Esophagus (tissue), 2 donors: Measurements from ENCODE around the gene NPR3. TPM values are rescaled to one million over a fixed set of nuclear protein-coding genes. Genes with fewer than 3 reads are reported as not detected.

Experiments
- H3K27ac ChIP-seq, 2 donors: one replicate each; pipeline ENCODE4 v1.5.1; 2013; ENCODE audit warnings: low read depth in 2 of 2, mild to moderate bottlenecking in 2 of 2, inconsistent platforms in 1 of 2, low read length in 1 of 2, moderate library complexity in 1 of 2
- H3K27me3 ChIP-seq, 2 donors: one replicate each; pipeline ENCODE4 v1.6.1; 2013; ENCODE audit warnings: low read length in 2 of 2, control low read depth in 1 of 2, mild to moderate bottlenecking in 1 of 2; ENCODE audit not compliant: insufficient read depth in 2 of 2, control insufficient read depth in 1 of 2
- H3K36me3 ChIP-seq, 2 donors: one replicate each; pipeline ENCODE4 v1.6.1; 2013; ENCODE audit warnings: low read length in 1 of 2; ENCODE audit not compliant: control insufficient read depth in 2 of 2, insufficient read depth in 2 of 2
- H3K4me1 ChIP-seq, 2 donors: one replicate each; pipeline ENCODE4 v1.6.1; 2013; ENCODE audit warnings: low read length in 1 of 2; ENCODE audit not compliant: control insufficient read depth in 2 of 2, insufficient read depth in 2 of 2
- H3K4me3 ChIP-seq, 2 donors: one replicate each; pipeline ENCODE4 v1.5.1; 2013; ENCODE audit warnings: low read length in 2 of 2, mild to moderate bottlenecking in 2 of 2, low read depth in 1 of 2, moderate library complexity in 1 of 2
- H3K9me3 ChIP-seq, 2 donors: one replicate each; pipeline ENCODE4 v1.6.1; 2013; ENCODE audit warnings: mild to moderate bottlenecking in 2 of 2, low read depth in 1 of 2, low read length in 1 of 2, moderate library complexity in 1 of 2; ENCODE audit not compliant: control insufficient read depth in 2 of 2, insufficient read depth in 1 of 2
- WGBS, 2 donors: extraction: QIAGEN DNeasy Blood & Tissue Kit; methylation state at CpG; one replicate each; pipeline ENCODE4 v1.1.7; 2013; 5-methylcytosine and 5-hydroxymethylcytosine counted together
- polyA plus RNA-seq, 2 donors: library from polyadenylated mRNA; stranded (reverse); fragments of 200-250 nt; gene quantifications; one replicate each; pipeline ENCODE4 v1.2.3, GENCODE V29; 2013
- donor health status: healthy with polysubstance abuse.
- donor health status: Bipolar disorder and iron deficiency.

The NPR3 gene
- polyA plus RNA-seq, 2 donors, result 2.8 to 5.7 TPM

DNA sequence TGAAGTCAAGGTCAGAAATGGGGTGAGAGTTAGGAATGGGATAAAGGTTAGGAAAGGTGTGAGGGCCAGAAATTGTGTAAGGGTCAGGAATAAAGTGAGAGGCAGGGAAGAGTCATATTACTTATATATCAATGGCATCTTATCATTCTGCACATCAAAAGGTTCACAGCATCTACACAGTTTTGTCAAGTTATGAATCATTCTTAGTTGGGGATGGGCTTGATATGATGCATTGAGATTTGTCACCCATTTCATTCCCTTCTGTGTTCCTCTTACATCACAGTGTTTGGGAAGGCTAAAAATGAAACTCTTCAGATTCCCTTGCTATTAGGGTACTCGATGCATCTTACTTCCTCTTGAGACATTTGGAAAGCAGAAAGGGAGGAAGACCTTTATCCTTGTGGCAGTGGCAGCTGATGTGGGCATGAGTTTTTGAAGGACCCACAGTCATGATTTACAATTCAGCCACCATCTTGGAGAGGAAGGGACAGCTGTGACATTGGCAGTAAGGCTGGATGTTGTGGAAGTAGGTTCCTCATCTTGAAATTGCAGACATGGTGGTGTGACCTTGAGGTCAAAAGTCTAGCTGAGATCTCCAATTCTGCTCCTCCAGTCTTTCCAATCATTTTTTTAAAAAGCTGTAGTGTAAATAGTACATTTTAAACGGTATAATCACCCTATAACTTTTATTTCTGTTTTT, 24.2 kb upstream of the NPR3 start:
- H3K27me3 ChIP-seq, result no peaks in the 10 kb centered on the region
- WGBS, 2 donors, result 37 to 42% methylated on average over 2 of the region's 2 CpGs
- peaks cover 0 to 2% of the 10 kb centered on the region in 2 donors for H3K4me1 ChIP-seq
- peaks cover 4 to 5% of the 10 kb centered on the region in 2 donors for H3K9me3 ChIP-seq
- H3K27ac ChIP-seq, result no peak overlapping the region
- H3K36me3 ChIP-seq, result no peaks in the 10 kb centered on the region
- no peak overlapping the region for H3K4me3 ChIP-seq

DNA sequence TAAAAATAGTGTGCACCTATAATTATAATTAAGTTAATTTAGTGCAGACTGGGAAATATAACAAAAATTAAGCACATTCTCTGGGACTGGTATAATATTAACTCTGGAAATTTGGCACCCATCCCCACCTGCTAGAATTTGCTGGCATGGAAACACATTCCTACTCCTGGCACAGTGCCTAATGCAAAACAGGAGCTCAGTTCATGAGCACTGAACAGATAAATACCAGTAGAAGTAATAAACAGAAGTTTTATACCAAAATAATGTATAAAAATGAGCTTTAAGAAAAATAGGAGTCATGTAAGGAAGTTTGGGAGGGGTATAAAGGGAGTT, 23.7 kb upstream of the NPR3 start:
- Histone ChIP-seq H3K27ac (no peak overlapping the region), H3K27me3 (no peaks in the 10 kb centered on the region), H3K9me3 (peaks cover 4 to 5% of the 10 kb centered on the region in 2 donors), H3K36me3 (no peaks in the 10 kb centered on the region), H3K4me3 (no peak overlapping the region), H3K4me1 (peaks cover 0 to 2% of the 10 kb centered on the region in 2 donors)

DNA sequence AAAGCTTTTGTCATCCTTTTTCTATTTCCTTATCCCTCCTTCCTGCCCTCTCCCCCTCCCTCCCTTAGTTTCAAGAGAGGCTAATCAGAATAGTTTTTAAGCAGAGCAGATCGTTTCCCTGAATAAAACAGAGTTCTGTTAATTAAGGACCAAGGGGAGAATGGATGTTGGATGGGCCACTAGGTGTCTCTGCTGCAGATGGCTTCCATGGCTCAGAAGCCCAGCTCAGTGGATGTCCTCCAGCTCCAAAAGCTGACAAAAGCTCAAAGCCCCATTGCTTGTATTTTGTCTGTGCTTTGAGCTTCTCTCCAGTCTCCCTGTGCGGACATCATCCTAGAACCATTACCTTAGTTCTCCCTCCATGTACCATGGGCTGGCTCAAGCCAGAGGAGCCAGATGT, 21.0 kb upstream of the NPR3 start:
- no peaks in the 10 kb centered on the region for H3K9me3 ChIP-seq
- no peak overlapping the region for H3K27ac ChIP-seq
- H3K27me3 ChIP-seq, result no peaks in the 10 kb centered on the region
- no peak overlapping the region for H3K4me3 ChIP-seq
- H3K36me3 ChIP-seq, result no peaks in the 10 kb centered on the region
- 72% methylated on average over 2 of the region's 2 CpGs for WGBS, 2 donors
- peaks cover 0 to 2% of the 10 kb centered on the region in 2 donors for H3K4me1 ChIP-seq

DNA sequence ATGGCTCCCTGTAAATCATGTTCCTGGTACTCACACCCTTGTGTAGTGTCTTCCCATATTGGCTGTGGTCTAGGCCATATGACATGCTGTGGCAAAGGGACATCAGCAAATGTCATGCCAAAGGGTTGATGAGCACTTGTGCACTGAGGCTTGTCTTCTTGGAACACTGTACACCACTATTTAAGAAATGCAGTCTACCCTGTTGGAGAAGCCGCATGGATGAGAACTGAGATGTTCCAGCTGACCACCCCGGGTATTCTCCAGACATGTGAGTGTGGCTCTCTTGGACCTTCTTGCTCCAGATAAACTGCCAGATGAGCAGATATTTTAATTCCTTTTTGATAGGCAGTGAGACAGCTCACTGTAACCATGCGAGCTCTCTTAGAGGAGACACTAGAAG, 20.5 kb upstream of the NPR3 start:
- WGBS, 2 donors, result 67 to 92% methylated on average over 3 of the region's 3 CpGs

DNA sequence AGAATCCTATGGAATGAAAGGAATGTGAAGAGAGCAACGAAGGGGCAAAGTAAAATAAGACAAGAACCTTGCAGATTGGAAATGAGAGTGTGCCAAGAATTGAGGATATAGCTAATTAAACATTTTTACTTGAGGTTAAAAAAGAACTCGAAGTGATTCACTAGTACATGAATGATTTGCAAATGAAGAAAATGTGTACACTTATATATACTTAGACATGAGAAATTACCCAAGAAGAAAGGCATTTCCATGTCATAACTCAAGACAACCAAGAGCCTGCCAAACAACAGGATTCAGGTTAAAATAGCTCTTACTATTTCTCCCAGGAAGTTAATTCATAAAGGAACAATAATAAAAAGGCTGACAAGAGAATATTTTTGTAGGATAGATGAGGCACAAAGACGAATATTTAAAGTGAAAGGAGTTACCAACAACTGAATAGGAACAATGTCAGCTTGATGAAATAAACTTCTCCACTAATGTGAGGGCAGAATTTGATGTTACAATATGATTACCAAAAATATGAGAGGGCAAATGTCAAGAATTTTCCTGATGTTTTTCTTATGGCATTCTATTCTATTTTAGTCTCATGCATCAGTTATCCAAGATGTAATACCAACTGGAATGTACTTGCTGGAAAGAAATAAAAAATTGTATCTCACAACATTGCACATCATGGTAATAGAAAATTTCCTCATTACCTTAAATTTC, 18.9 kb upstream of the NPR3 start:
- Histone ChIP-seq H3K4me3 (no peak overlapping the region), H3K36me3 (no peaks in the 10 kb centered on the region), H3K27ac (no peak overlapping the region), H3K4me1 (no peaks in the 10 kb centered on the region), H3K9me3 (no peaks in the 10 kb centered on the region), H3K27me3 (no peaks in the 10 kb centered on the region)
- 22 to 29% methylated on average over 3 of the region's 3 CpGs for WGBS, 2 donors

More for the DNA sequence above, 20.5 kb upstream of the NPR3 start:
- Histone ChIP-seq H3K27me3 (no peaks in the 10 kb centered on the region), H3K36me3 (no peaks in the 10 kb centered on the region), H3K27ac (no peak overlapping the region), H3K4me1 (peaks cover 0 to 2% of the 10 kb centered on the region in 2 donors), H3K4me3 (no peak overlapping the region), H3K9me3 (no peaks in the 10 kb centered on the region)

DNA sequence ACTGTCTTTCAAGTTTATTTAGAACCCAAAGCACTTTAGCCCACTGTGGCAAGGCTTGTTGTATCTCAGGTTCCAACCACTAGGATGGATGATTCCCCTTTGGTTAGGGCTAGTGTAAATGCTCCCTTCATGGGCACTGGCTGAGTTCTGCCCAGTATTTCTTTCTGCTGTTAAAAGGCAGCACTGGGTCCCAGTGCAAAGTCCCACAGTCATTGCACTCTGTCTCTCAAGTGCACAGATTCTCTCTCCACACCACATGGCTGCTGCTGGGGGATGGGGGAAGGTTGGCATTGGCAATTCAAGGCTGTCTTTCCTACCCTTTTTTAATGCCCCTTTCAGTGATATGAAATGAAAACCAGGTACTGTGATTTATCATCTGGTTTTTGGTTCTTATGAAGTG, 7.2 kb upstream of the NPR3 start:
- no peaks in the 10 kb centered on the region for H3K4me1 ChIP-seq
- H3K27me3 ChIP-seq, result no peaks in the 10 kb centered on the region
- H3K9me3 ChIP-seq, result no peaks in the 10 kb centered on the region

DNA sequence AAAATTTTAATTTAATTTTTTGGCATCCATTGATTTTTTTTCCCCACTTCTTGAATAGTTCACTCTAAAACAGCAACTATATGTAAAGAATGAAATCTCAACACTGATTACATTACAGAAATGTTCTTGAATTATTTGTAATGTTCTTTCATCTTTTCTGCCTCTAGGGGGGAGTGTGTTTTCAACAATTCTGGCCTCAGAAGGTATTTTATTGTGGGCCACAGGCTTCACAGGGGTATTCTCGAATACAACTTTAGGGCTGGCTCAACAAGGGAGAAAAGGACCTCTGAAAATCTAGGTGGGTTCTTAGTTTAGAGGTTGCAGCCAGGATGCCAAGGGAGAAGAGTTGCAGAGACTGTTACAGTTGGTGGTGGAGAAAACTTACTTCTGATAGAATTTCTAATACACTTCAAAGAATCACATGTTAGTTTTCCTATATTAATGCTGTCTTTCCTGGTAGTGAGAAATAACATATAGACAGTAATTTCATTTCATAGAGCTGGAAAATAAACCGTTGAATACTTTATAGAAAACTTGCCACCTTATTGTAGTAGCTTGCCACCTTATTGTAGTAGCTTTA, 3.6 kb upstream of the NPR3 start:
- 28 to 34% methylated on average over 2 of the region's 2 CpGs for WGBS, 2 donors
- no peaks in the 10 kb centered on the region for H3K9me3 ChIP-seq
- no peaks in the 10 kb centered on the region for H3K27me3 ChIP-seq
- no peak overlapping the region for H3K27ac ChIP-seq
- H3K36me3 ChIP-seq, result no peaks in the 10 kb centered on the region
- peaks cover 4 to 5% of the 10 kb centered on the region in 2 donors for H3K4me1 ChIP-seq
- no peak overlapping the region for H3K4me3 ChIP-seq

More for the DNA sequence above, 7.2 kb upstream of the NPR3 start:
- Histone ChIP-seq H3K4me3 (no peak overlapping the region), H3K27ac (no peak overlapping the region), H3K36me3 (no peaks in the 10 kb centered on the region)

DNA sequence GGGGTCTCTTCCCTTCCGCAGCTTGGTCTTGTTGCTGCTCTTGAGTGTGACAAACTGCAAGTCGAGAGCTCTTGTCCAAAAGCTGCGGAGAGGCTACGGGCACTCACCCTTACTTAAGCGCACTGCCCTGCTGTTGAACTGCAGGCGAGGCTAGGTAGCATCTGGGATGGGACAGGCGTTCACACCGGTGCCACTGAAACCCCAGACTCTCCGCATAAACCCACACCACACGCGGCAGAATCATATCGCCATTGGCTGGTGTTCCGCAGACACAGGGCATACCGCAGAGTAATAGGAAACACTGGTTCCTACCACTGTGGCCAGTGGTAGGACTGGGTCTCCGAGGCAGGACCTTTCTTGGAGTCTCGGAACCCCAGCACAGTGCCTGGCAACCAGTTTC, 2.2 kb upstream of the NPR3 start:
- Histone ChIP-seq H3K36me3 (no peaks in the 10 kb centered on the region), H3K27me3 (no peaks in the 10 kb centered on the region), H3K4me1 (peaks cover 6 to 11% of the 10 kb centered on the region in 2 donors), H3K27ac (no peak overlapping the region), H3K4me3 (no peak overlapping the region), H3K9me3 (no peaks in the 10 kb centered on the region)
- WGBS, 2 donors, result 65 to 75% methylated on average over 16 of the region's 16 CpGs

DNA sequence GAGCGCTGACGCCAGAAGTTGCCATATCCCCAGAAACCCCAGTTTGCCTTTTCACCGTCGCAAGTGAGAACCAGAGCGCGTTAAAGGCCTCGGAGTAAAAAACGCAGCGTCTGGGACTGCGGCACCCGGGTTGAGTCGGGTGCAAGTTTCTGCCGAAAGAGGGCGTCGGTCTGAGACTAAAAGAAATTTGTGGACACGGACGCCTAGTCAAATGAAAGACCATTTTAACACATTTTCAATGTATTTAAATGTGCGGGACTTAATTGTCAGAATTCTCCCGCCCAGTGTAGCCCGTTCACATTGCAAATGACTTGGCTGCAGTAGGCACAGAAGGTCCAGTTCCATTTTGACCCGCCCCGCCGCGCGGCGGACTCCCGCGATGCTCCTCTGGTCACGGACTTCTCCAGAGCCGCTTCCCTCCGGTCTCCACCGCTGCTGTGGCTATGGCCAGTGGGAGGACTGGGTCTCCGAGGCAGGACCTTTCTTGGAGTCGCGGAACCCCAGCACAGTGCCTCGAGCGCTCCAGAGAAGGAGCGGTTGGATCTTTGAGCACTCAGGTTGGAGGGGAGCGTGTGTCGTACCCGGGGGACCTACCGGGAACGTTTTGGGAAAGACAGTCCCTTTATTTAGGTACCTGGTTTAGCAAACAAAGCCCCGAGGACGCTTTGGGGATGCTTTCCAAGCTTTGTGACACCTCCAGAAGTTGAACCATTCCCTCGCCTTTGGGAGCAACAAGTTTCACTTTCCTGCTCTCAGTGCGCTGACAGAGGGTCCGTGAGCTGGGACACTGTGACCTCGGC, 1.2 kb upstream of the NPR3 start:
- Histone ChIP-seq H3K27me3 (no peaks in the 10 kb centered on the region), H3K36me3 (no peaks in the 10 kb centered on the region), H3K4me1 (peaks cover 6 to 11% of the 10 kb centered on the region in 2 donors), H3K9me3 (no peaks in the 10 kb centered on the region), H3K4me3 (peak overlapping the region; percentile 56 to 65), H3K27ac (peak overlapping the region; percentile 65 to 79)
- WGBS, 2 donors, result 1% methylated on average over 49 of the region's 49 CpGs
